Hepatic stellate cell (primary cell): Measurements from ENCODE around the gene ELF1.
"Not testable (repeated sequence)": the region's sequence is repeated elsewhere in the genome, so short reads cannot be mapped to it uniquely, and the experiment has no call there.

Experiments
- DNase-seq: peaks from one replicate; pipeline ENCODE4 v3.0.0; 2011; ENCODE audit warnings: low spot score

Gene ELF1

GRCh38 chr13:40931719-40932118 lies 87.4 kb downstream of the ELF1 start:
- DNase-seq = no peak

GRCh38 chr13:40929883-40930282 lies 89.2 kb downstream of the ELF1 start:
- DNase-seq = not testable (repeated sequence)

- no peak for DNase-seq
Measured at GRCh38 chr13:40928980-40929379, 90.1 kb downstream of the ELF1 start.

GRCh38 chr13:40927929-40928328 lies 91.2 kb downstream of the ELF1 start:
- DNase-seq = no peak

- DNase-seq = no peak
Measured at GRCh38 chr13:40923867-40924266, 95.2 kb downstream of the ELF1 start.

GRCh38 chr13:40922437-40923040 lies 96.6 kb downstream of the ELF1 start:
- no peak for DNase-seq

GRCh38 chr13:40920826-40921225 lies 98.3 kb downstream of the ELF1 start:
- peak; percentile 20 for DNase-seq

GRCh38 chr13:40919901-40920300 lies 99.2 kb downstream of the ELF1 start:
- not testable (repeated sequence) for DNase-seq

GRCh38 chr13:40916207-40916998 lies 102.7 kb downstream of the ELF1 start:
- no peak for DNase-seq

GRCh38 chr13:40914863-40915262 lies 104.3 kb downstream of the ELF1 start:
- not testable (repeated sequence) for DNase-seq

- DNase-seq = no peak
Measured at GRCh38 chr13:40911341-40911740, 107.8 kb downstream of the ELF1 start.

- DNase-seq = peak; percentile 22
Measured at GRCh38 chr13:40910324-40911050, 108.6 kb downstream of the ELF1 start.

- DNase-seq = not testable (repeated sequence)
Measured at GRCh38 chr13:40909541-40910200, 109.4 kb downstream of the ELF1 start.

GRCh38 chr13:40908546-40908945 lies 110.6 kb downstream of the ELF1 start:
- DNase-seq = no peak

GRCh38 chr13:40901032-40901431 lies 118.1 kb downstream of the ELF1 start:
- not testable (repeated sequence) for DNase-seq

- not testable (repeated sequence) for DNase-seq
Measured at GRCh38 chr13:40900568-40900967, 118.5 kb downstream of the ELF1 start.

GRCh38 chr13:40897053-40897452 lies 122.1 kb downstream of the ELF1 start:
- no peak for DNase-seq

- no peak for DNase-seq
Measured at GRCh38 chr13:40895227-40896184, 123.6 kb downstream of the ELF1 start.

GRCh38 chr13:40893573-40893972 lies 125.5 kb downstream of the ELF1 start:
- not testable (repeated sequence) for DNase-seq

GRCh38 chr13:40886017-40886416 lies 133.1 kb downstream of the ELF1 start:
- no peak for DNase-seq

GRCh38 chr13:40884175-40884574 lies 134.9 kb downstream of the ELF1 start:
- not testable (repeated sequence) for DNase-seq
